Activated CD8-positive, alpha-beta memory T cell treated with anti-CD3 and anti-CD28 coated beads for 4 hours (primary cell): ENCODE data around the gene NKRF.
A peak's percentile ranks its signal among the peaks of the same experiment; 100 is the strongest.
"Not testable (repeated sequence)": the region's sequence is repeated elsewhere in the genome, so short reads cannot be mapped to it uniquely, and the experiment has no call there.

ENCODE experiments used
- DNase-seq, 2 donors: peaks; one replicate each; pipeline ENCODE4 v3.0.0-alpha.2; 2020; ENCODE audit warnings: low read depth in 2 of 2

The NKRF gene

DNA sequence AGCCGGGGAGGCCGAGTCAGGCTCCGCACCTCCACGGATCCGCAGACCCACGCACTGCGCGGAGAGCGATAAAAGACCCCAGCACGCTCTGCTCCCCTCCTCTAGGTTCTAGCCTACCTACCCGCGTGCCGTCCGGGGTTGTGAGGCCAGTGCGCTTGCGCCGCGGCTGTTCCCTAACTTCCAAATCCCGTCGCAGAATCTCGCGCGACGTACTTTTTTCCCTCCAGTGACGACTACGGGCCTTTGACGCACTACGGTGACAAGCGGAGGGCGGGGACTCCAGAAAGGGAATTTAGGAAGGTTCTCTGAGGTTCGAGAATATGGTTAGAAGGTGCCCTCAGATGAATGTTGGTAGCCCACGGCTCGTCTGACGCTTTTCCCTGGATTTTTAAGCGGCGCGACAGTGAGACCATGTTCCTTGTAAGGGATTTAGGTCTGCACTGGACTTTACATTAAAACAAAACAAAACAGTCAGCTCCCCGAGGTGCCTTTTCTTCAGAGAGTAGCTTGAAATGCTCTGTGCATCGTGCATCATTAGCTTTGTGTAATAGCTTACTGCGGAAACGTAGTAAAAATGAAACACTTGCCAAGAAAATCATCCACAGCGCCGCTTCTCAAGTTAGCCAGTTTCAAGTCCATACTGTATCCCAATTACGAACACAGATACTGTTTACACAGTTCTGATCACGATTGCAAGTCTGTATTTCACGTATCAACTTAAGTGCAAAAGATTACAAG is at the start of gene NKRF:
TSS of gene NKRF (minus strand) at position 145 of the 738 bp plus-strand sequence.
- DNase-seq, result peak; percentile 67 to 79

DNA sequence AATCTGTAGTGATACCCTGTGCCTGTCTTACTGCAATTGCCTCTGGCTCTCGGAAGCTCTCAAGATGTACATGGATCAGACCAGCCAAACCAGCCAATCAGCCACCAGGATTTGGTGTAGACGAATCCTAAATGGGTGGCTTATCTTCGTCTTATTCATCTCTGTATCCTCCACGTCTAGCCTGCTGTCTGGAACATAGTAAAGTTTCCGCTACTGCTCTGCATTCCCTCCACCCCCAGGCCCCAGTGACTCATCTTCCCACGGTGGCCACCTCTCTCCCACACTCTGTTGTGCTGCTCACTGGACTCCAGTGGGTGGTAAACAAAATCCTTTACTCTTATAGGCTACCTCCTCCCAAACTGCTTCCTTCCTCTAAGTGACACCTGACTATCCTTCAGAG is 48.9 kb upstream of the NKRF start:
- peak; percentile 26 to 27 for DNase-seq

DNA sequence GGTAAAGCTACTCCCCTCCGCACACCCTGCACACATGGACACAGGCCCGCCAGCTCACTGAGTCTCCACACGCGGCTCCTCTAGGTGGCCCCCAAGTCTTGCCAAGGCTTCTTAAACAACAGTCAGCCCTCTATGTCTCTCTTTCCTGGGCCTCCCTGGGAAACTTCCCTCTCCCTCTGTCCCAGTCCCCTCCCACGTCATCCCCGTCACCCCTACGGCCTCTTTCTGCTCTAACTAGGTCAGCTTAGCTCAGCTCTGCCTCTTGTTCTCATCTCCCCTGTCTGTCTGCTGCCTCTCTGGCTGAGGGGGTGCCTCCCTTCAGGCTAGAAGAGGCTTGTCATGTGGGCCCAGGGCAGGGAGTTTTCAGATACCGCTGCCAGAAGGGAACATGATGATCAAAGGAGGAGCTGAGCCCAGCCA is 47.9 kb upstream of the NKRF start:
- DNase-seq, result no peak

DNA sequence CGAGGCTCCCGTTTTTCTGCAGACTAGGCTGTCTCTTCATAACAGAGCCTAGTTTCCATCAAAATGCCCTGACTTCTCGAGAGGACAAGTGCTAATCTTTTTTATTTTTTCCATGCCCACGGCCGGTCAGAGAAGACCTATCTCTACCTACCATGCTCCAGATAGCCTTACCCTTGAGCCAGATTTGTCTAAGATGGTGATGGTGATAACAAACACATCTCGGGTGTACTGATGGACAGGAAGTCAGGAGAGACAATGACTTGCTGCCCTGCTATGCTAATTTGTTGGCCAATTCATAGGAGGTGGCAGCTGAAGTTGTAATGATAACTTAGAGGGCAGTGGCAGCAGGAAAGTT is 42.2 kb upstream of the NKRF start:
- DNase-seq, result no peak

DNA sequence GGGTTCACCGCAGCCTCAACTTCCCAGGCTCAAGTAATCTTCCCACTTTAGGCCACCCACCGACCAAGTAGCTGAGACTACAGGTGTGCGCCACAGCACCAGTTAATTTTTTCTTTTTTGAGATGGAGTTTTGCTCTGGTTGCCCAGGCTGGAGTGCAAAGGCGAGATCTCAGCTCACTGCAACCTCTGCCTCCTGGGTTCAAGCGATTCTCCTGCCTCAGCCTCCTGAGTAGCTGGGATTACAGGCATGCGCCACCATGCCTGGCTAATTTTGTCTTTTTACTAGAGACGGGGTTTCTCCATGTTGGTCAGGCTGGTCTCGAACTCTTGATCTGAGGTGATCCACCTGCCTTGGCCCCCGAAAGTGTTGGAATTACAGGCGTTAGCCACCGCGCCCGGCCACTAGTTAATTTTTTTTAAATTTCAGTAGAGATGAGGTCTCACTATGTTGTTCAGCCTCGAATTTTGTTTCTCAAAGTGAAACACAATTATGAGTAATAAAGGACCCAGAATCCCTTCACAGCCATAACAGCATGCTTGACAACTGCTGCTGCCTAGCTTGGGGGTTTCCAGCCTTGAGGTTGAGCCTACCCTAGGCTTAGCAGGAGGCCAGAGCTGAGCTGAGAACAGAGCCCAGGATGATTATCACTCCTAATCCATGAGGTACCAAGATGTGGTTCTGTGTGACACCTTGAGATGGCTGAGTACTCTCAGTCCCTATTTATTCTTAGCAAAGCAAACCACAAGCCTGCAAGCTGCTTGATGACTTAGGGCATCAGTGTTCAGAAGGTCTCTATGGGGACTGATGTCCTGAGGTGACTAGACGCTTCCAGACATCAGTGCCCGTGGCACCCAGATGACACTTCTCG is 41.6 kb upstream of the NKRF start:
- DNase-seq, result peak in 1 of 2 donors; percentile 21

DNA sequence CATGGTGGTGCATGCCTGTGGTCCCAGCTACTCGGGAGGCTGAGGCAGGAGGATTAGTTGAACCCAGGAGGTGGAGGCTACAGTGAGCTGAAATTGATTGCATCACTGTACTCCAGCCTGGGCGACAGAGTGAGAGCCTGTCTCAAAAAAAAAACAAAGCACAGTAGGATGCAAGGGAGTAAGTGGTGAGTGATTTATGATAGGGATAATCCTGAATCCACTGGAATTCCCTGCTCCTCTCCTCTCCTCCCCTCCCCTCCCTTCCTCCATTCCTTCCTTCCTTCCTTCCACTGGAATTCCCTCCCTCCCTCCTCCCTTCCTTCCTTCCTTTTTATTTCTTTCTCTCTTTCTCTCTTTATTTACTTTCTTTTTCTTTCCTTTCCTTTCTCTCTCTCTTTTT is 40.9 kb upstream of the NKRF start:
- DNase-seq, result no peak

DNA sequence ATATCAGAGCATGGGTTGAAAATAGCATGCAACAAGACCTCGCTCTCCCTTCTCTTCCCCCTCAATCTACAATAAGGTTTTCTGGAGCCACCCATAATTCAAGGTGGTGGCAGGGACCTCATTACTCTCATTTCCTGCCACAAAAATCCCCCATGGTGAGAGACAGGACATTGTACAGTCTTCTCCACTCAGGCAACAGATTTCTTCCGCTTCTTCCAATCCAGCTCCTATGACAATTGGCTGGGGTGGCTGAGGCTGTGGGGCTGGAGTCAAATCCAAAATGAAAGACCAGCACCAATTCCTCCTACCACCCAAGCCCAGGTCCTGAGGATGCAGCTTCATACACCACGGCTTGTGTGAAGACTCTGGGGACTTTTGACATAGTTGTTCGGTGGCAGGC is 40.3 kb upstream of the NKRF start:
- no peak for DNase-seq

DNA sequence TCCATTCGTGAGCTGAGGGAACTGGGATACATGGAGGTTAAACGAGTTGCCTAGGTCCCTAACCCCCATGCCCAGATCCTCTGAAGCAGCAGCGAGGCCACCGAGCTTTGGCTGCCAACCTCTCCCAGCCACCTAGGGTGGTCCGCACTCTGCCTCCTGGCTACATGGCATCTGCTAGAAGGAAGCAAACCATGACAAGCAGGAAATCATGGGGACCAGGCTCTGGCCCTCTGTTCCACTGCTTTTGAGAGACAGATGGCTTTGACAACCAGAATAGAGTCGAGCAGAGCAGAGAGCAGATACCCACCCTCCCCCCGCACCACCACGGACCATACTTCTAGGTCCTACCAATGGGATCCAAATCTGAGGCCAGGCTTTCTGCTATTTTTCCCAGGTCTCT is 37.5 kb upstream of the NKRF start:
- no peak for DNase-seq

DNA sequence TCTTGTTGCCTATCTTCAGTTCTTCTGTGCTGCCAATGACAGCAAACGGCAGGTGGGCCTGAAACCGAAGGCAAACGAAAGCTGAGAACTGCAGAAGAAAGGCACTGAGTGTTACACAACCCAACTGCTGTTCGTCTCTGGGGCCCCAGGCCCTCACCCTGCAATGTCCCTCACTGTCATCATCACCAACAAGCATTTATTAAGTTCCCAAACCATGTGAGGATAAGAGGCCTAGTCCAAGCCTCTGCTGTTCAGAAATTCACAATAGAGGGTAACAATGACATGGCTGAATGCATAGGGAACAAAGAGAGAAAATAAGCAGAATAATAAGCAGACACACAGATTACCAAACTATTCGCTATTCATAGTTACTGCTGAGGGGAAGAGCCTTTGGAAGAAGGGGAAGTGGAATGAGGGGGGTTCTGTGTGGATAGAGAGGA is 34.5 kb upstream of the NKRF start:
- no peak for DNase-seq

DNA sequence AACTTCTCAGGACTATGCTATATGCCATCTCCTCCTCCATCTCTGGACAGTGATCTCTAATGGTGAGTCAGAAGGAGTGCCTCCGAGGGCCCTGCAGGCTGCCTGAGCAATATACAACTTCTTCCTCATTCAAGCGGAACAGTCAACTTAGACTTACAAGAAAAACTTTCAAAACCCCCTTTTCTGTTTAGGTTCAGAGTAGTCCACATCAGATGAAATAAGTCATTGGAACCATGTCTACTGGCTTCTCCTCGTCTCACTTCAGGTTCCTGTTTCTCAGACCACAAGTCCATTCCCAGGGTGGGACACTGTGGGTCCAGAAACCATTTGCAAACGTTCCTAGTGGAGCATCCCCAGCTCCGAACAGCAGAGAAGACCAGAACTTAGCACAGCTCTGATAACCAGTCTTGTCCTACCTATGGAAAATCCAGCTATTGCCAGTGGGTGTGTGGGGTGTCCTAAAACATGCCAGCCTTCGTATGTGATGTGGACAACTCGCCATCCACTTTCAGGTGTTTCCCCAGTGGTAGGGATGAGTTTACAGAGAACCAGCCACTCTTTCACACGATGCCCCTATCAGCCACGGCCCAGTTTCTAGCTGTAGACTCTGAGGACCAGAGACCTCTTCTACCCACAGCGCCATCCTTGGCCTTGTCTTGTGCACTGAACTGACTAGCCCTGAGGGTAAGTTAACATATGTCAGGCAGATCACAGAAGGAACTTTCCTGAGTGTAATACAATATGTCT is 32.7 kb upstream of the NKRF start:
- DNase-seq, result no peak

DNA sequence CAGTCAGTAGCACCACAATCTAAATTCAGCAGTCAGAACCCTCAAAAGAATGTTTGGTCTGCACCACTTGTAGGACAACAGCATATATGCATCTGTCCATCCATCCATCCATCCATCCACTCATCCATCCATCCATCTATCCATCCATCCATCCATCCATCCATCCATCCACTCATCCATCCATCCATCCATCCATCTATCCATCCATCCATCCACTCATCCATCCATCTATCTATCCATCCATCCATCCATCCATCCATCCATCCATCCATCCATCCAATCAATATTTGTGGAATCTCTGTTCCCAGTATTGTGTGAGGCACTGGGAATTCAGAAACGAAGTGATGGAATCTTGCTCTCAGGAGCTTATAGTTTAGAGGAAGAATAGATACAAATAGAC is 31.2 kb upstream of the NKRF start:
- DNase-seq, result not testable (repeated sequence)

DNA sequence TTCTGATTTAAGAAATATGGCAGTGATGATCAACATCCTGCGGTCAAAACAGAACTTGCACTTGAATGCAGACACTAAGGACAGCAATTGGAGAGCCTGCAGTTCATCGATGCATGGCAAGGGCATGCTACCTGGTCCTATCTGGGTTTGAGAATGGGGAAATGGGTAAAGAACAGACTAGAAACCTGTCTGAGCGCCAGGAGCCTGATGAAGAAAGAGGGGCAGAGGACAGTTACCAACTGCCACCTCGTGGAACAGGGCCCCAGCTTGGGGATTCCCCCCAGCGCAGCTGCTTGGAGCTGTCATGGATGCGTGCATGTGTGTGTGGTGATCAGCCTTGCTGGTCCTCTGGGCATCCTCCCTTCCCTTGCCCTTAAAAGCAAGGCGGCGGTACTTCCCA is 30.2 kb upstream of the NKRF start:
- no peak for DNase-seq

DNA sequence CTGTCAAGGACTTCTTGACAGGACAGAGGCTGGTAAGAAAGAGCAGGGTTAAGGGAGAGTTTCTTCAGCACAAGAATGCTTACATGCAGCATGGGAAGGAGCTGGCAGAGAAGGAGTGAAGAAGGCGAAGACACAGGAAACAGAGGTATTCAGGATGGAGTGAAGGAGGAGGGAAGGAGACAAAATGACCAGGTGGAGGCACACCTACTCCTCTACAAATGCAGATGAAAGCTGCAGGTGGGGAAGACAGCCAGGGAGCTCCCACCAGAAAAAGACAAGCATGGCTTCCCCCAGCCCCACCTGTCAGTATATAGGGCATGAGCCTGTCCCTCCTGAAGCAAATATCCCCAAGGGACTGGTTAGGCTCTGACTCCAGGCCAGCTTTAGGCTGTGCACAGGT is 29.6 kb upstream of the NKRF start:
- DNase-seq, result no peak

DNA sequence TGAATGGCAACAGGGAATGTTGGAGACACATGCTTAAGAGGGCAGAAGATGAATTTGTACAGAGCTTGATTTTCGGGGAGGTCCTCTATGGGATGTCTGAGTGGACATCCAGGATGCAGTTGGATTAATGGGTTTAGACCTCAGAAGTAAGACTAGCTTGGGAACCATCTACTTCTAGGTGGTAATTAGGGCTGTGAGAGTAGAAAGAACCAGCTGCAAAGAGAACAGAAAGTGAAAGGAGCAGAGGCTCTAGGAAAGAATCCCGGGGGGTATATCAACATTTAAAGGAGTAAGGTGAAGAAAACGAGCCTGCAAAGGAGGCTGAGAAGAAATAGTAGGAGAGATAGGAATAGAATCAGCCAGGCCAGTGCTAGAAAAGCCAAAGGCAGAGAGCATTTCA is 29.0 kb upstream of the NKRF start:
- DNase-seq, result no peak

DNA sequence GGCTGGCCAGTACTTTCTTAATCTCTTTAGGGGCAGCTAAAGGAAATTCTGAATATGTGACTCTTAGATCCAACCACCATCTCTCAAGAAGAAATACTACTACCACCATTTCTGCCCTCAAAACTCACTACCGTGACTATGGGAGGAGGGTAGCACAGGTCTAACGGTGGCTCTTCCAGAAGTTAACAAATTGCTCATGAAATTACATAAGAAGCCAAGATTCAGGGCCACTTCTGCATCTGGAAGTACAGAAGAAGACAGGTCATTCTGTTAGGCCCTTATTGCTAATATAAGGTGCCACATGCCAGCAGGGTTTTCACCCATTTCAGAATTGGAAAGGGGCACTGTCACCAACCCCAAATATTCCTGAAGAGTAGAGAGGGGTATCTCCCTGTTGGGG is 19.6 kb upstream of the NKRF start:
- no peak for DNase-seq

DNA sequence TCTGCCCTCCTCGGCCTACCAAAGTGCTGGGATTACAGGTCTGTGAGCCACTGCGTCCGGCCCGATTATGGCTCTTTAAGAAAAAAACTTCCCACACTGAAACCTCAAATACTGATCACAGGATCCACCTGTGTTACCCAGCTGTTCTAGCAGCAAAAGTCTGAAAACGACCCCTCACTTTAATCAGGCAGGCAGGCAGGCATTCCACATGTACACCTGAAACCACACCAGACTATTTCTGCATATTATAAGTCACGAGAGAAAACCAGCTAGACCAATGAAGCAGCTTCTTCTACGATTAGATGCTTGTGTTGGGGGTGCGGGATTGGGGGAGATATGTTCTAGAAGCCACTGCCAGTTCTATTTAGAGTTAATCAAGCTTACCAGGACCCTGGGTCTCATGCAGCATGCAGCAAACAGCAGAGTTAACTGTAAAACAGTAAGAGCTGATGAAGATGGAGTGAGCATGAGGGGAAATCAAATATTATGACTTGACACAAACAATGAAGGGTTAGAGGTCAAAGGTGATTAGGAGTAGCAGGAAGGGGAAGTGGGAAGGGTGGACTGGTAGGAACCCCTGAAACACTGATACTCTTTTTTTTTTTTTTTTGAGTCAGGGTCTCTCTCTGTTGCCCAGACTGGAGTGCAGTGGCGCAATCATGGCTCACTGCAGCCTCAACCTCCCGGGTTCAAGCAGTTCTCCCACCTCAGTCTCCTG is 18.9 kb upstream of the NKRF start:
- no peak for DNase-seq

DNA sequence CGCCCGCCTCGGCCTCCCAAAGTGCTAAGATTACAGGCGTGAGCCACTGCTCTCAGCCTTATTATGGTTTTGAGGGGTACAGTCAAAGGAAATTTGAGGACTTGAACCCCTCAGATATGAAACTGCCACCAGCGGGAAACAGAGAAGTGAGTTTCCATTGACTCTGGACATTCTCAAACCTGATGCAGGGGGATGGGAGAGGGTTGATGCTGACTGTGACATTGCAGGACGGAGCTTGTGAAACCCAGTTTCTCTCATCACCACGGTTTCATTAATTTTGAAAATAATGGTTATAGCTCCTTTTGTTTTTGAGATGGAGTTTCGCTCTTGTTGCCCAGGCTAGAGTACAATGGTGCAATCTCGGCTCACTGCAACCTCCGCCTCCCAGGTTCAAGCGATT is 18.2 kb upstream of the NKRF start:
- no peak for DNase-seq

DNA sequence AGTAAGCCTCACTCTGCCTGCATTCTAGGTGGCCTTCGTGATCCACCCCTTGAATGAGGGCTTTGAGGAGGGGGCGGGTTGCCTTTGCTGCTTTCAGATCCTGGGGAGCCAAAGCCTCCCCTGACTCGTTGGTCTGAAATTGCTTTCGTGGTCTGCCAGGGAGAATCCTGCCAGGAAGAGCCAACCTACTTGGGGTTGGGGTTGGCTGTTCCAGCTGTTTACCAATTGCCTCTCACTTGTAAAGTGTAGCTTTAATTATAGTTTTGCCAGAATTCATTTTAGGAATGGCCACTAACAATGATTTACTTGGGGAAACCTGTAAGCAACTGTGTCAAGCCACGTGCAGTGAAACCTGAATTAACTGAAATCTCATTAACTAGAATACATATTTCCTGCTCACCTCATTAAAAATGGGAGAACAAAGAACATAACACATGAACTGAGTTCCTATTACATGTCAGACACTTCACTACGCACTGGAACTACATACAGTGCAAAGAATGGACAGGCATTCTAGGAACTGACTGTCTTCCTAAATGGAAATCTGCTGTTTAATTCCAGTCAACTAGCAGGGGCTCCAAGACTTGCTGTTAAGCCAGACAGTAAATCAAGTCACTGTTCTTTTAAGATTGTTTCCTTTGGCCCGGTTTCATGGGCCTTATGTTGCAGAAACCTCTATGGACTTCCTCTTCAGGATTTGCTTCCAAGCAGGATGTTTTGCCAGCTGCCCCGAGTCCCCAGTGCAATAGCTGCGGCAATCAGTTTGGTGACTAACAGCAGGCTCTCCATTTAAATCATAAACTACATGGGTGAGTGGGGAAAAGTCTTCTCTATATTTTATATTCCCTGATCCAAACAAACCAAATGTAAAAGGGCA is 16.4 kb upstream of the NKRF start:
- DNase-seq, result no peak

DNA sequence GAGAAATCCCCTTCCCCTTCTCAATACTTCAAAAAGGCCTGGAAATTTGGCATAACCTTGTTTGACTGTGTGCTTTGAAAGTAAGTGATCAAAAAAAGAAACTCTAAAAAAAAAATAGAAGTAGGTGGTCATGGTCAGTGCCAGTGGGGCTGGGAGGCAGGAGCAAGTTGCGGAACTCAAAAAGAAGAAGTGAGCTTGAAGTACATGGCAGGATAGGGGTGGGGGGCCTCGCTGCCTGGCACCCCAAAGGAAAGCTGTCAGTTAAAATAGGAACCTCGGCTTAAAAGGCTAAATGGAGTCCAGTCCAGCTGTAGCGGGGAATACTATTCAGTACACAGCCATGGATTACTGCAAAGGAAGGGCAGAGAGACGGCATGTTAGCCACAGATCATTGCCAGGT is 12.2 kb upstream of the NKRF start:
- no peak for DNase-seq

DNA sequence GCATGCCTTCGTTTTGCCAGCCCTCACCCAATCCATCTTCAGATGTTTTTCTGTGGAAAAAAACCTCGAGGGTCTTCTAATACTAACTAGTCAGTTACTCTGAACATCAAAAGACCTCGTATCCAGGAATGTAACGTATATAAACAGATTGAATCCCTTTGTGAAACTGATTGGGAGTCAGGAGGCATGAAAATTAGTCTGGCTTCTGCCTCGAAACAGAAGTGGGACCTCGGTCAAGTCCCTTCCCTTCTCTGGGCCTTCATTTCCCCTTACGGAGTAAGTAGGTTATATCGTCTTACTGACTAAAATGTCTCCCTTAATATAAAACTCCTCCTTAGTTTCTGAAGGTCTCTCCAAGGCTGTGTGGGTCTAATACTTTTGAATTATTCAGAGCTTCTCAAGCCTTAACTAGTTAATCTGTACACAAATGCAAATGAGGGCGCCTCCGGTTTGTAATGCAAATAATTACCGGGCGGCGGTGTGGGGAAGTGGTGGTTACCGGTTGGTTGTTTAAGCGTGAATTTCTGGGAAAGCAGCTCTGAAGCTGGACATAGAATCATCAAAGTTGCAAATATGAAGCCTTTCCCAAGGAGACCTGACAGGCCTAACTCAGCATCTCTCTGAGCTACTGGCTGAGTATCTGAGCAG is 11.4 kb upstream of the NKRF start:
- DNase-seq, result no peak
